ENCODE data around the gene NCAPD2.
A peak's percentile ranks its signal among the peaks of the same experiment; 100 is the strongest.
"Not testable (repeated sequence)": the region's sequence is repeated elsewhere in the genome, so short reads cannot be mapped to it uniquely, and the experiment has no call there.

Gene NCAPD2

GRCh38 chr12:6550294-6551062 lies 56.6 kb downstream of the NCAPD2 start:
- no peak for DNase-seq (ENCODE audit: low read depth in 2 of 2)

- DNase-seq (ENCODE audit: low read depth in 2 of 2) = no peak
Measured at GRCh38 chr12:6551063-6551461, 57.2 kb downstream of the NCAPD2 start.

GRCh38 chr12:6551496-6552139 lies 57.7 kb downstream of the NCAPD2 start:
- DNase-seq (ENCODE audit: low read depth in 2 of 2) = no peak

GRCh38 chr12:6552140-6552551 lies 58.2 kb downstream of the NCAPD2 start:
- DNase-seq (ENCODE audit: low read depth in 2 of 2) = no peak

GRCh38 chr12:6553051-6553868 lies 59.4 kb downstream of the NCAPD2 start:
- DNase-seq (ENCODE audit: low read depth in 2 of 2) = no peak

- peak; percentile 36 to 48 for DNase-seq (ENCODE audit: low read depth in 2 of 2)
Measured at GRCh38 chr12:6554168-6555017, 60.5 kb downstream of the NCAPD2 start.

GRCh38 chr12:6555018-6555691 lies 61.3 kb downstream of the NCAPD2 start:
- no peak for DNase-seq (ENCODE audit: low read depth in 2 of 2)

GRCh38 chr12:6556496-6556817 lies 62.6 kb downstream of the NCAPD2 start:
- not testable (repeated sequence) for DNase-seq (ENCODE audit: low read depth in 2 of 2)

- no peak for DNase-seq (ENCODE audit: low read depth in 2 of 2)
Measured at GRCh38 chr12:6556857-6557256, 63.0 kb downstream of the NCAPD2 start.

- not testable (repeated sequence) for DNase-seq (ENCODE audit: low read depth in 2 of 2)
Measured at GRCh38 chr12:6558014-6558760, 64.3 kb downstream of the NCAPD2 start.

- DNase-seq (ENCODE audit: low read depth in 2 of 2) = no peak
Measured at GRCh38 chr12:6559500-6559899, 65.6 kb downstream of the NCAPD2 start.

- no peak for DNase-seq (ENCODE audit: low read depth in 2 of 2)
Measured at GRCh38 chr12:6560501-6561205, 66.8 kb downstream of the NCAPD2 start.

GRCh38 chr12:6562881-6563280 lies 69.0 kb downstream of the NCAPD2 start:
- DNase-seq (ENCODE audit: low read depth in 2 of 2) = no peak

GRCh38 chr12:6563448-6564050 lies 69.6 kb downstream of the NCAPD2 start:
- DNase-seq (ENCODE audit: low read depth in 2 of 2) = peak; percentile 37 to 55

- DNase-seq (ENCODE audit: low read depth in 2 of 2) = no peak
Measured at GRCh38 chr12:6567112-6567670, 73.3 kb downstream of the NCAPD2 start.

- DNase-seq (ENCODE audit: low read depth in 2 of 2) = no peak
Measured at GRCh38 chr12:6569312-6569711, 75.4 kb downstream of the NCAPD2 start.

- DNase-seq (ENCODE audit: low read depth in 2 of 2) = no peak
Measured at GRCh38 chr12:6569786-6570185, 75.9 kb downstream of the NCAPD2 start.

- no peak for DNase-seq (ENCODE audit: low read depth in 2 of 2)
Measured at GRCh38 chr12:6570264-6570887, 76.5 kb downstream of the NCAPD2 start.

GRCh38 chr12:6573001-6573400 lies 79.1 kb downstream of the NCAPD2 start:
- no peak for DNase-seq (ENCODE audit: low read depth in 2 of 2)
